ENCODE measurements around the gene SGSM2.

Gene SGSM2

DNA sequence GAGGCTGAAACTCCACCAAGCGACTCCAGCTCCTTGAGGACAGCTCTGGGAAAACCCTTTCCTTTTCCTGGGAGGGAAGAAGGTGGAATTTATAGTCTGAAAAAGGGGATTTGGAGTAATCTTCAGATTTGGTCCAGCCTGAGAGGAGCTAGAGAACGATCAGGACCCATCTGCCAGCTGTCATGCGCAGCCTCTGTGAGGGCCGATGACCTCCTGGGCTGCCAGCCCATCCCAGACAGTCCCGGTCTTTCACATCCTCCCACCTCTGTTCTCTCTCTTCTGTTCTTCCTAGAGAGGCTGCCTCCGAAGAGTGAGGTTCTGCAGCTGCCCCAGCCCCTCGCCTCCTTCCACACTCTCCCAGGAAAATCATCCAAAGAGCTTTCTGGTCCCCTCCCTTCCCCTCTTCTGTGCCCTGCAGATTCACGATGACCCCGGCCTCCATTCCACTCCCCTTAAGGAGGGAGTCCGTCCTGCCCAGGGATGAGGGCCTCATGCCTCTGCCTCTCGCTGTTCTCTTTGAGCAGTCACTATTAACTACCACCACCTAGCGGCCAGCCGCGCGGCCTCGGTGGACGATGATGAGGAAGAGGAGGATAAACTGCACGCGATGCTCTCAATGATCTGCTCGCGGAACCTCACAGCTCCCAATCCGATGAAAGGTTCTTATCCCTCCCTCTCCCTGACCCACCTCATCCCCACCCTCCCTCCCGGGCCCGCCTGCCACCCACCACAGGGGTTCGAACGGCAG lies 29.6 kb downstream of the SGSM2 start:
- DNase-seq: peak in 10 of 56 donors; percentile 15 to 56 (median 31)

DNA sequence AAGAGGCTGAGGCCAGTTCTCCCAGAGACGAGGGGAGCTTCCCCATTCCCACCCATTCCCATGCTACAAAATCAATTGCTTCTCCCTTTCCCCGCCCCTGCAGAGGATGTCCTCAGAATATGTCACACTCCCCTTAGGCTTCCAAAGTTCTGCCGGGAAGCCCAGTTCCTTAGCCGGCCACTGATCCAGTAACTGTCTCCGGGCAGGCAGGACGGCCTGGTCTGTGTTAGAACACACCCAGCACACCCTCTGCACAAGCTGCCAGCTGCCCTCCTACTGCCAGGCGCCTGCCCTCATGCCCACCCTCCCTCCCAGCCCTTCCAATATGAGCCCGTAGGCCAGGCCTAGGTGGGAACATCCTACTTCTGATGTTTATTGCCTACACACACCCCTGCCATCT lies 31.1 kb downstream of the SGSM2 start:
- DNase-seq: no peak

DNA sequence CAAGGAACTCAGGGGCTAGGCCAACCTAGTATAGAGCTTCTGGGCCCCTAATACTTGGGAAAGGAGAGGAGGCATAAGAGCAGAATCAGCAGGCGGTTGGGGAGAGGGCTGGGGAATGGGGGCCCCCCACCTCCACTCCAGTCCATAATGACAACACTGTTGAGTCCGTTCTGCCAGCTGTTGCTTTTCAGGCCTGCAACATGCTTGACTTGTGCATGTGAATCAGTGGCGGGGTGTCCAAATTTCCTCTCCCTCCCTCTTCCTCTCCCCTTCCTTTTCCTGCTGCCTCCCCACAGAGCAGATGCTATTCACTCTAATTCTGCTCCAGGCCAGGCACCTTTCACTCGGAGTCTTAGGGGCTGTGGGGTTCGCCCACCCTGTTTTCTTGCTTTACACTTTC lies 31.7 kb downstream of the SGSM2 start:
- no peak for DNase-seq

GRCh38 chr17:2369551-2370210 lies 32.4 kb downstream of the SGSM2 start:
- no peak for DNase-seq

DNA sequence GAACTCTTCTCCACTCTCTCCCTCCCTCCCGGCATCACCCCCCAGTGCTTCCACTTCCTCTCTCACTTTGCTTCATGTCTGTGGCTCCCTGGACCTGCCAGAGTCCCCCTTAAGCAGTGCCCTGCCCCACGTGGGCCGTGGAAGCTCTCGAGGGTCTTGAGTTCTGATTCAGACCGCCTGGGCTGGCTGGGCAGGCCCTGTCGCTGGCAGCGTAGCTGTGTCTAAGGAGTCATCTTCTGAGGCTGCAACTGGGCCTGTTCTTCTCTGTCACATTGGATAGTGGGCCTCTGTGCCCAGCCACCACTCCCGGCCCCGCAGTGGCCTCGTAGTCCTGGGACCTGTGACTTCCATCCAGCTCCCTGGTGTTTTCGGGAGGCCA lies 32.9 kb downstream of the SGSM2 start:
- no peak for DNase-seq

- DNase-seq: no peak
Measured at GRCh38 chr17:2371183-2372130, 34.2 kb downstream of the SGSM2 start.

GRCh38 chr17:2372180-2372579 lies 34.9 kb downstream of the SGSM2 start:
- no peak for DNase-seq

GRCh38 chr17:2372681-2373080 lies 35.4 kb downstream of the SGSM2 start:
- no peak for DNase-seq

GRCh38 chr17:2373179-2373578 lies 35.9 kb downstream of the SGSM2 start:
- no peak for DNase-seq

DNA sequence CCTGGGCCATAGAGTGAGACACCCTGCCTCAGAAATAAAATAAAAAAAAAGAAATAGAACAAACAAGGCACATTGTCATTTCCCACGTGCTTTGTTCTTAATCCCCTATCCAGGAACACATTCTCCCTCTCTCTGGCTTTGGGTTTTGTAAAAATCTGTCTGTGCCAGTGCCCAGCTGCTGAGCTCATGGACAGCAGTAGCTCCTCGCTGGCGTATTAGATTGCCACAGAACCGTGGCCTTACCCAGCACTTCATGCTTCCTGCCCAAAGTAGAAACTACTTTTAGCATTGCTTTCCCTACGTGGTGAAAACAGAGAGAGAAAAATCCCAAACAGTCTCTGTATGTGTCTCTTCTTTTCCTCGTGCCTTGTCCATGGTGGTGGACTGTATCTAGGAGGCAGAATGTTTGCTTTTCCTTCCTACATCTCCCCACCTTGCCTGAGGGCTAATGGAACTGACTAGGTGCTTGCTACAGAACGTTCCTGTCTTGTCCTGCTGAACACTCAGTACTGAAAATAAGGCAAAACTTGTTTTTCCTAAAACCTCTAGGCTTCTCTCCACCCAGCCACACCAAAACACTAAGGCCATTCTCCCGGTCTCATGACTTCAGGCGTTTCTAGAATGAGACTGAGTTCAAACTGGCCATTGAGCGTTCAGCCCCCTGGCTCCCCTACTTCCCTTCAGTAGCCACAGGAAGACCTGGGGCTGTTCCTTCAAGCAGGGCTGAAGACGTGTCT lies 37.4 kb downstream of the SGSM2 start:
- no peak for DNase-seq

GRCh38 chr17:2375406-2375805 lies 38.1 kb downstream of the SGSM2 start:
- no peak for DNase-seq

DNA sequence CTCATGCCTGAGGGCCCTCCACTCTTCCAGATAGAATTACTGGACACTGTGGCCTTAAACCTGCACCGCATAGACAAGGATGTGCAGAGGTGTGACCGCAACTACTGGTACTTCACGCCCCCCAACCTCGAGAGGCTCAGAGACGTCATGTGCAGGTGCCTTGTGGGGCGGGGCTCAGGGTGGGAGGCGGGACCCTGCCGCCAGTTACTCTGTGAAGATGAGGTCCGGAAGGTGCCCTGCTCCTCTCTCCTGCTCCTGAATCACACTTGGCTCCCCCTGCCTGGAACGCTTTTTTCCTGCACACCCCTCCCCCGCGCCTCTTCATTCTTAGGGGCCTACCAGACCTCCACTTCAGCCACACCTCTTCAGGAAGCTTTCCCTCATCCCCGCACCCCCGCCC lies 38.8 kb downstream of the SGSM2 start:
- DNase-seq: no peak

- DNase-seq: peak in 3 of 56 donors; percentile 20 to 33 (median 26)
Measured at GRCh38 chr17:2377659-2378058, 40.4 kb downstream of the SGSM2 start.

- no peak for DNase-seq
Measured at GRCh38 chr17:2378905-2379304, 41.6 kb downstream of the SGSM2 start.

DNA sequence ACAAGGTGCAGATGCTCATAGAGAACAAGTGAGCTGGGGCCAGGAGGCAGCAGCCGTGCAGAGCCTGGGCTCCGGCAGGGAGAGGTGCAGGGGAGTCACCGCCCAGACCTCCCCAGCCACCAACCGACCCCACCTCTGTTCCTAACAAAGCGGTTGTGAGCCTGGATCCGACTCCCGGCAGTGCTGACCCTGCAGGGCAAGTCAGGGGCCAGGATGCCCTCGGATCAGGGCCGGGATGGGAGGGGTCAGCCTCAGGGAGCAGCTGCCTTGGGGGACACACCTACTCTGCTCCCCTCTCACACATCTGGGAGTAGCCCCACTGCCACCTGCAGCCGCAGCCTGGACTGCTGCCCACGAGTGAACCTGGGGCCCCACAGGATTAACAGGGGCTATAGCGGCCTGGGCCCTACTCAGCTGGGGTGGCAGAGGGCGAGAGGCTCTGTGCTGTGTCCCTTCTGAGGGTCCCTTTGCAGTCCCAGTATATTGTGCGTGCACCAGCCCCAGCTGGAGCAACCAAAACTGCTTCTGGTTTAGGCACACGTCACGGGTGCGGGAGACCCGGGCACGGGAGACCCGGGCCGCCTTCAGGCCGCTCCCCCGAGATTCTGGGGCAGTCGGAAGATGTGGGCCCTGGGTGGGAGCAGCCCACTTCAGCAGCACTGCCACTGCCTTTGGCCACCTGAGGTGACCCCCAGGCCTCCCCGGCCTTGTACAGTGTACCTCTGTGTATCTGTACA lies 42.4 kb downstream of the SGSM2 start:
- no peak for DNase-seq

DNA sequence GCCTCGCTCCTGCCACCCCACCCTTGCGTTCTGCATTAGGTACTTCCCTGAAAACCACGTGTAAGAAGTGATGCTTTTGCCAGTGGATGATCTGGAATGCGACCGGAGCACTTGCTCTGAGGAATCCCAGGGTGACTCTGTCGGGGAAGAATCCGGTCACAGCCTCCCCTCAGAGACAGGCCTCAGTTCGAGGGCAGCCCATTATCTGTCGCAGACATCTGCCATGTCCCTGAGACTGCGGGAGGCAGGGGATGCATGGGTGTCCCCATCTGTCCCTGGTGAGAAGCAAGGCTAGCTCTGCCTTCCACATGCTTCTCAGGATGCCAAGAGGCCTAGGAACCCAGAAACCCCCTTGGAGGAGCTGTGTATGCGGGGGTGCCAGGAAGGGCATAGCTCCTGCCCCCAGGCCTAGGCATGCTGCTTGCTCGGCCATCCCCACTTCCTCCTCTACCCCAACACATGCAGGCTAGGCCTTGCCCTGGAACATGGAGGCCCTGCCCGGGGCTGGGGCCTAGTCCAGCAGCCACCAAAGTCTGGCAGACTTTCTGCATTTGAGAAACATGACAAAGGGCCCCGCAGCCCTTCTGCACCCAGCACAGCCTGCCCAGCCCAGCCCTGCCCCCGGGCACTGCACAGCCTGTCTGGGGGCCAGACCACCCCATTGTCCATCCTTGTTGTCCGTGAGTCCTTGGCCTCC lies 43.1 kb downstream of the SGSM2 start:
- DNase-seq: peak in 3 of 56 donors; percentile 5 to 18 (median 11)

DNA sequence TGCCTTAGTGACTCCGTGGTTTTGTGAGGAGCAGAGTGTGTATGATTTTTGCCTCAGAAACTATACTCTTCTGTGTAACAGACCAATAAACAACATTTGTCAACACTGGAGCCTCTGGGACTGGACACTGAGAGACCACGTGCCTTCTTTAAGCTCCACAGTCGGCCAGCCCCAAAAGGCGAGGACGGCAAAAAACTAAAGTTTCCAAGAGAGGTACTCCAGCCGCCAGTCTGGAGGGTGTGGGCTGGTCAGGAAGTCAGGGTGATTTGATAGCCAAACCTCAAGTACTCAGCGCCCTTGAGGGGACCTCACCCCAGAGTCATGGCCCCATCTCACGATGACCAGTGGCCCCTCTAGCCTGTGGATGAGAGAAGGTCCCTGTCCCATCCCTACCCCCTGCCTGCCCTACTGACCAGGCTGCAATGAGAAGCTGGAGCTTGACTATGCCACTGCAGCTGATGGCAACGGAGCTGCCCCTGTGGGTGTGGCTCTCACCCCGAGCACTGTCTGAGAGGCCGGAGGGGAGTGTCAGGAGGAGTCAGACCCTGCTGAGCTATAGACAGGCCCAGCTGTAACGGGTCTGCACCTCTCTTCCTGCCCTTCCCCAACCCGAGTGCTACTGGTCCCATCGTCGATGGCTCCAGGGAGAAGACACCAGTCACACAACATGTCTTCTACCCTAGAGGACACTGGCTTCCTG lies 43.8 kb downstream of the SGSM2 start:
- DNase-seq: no peak

GRCh38 chr17:2383628-2384167 lies 46.4 kb downstream of the SGSM2 start:
- DNase-seq: no peak
